WTC11 (cell line): ENCODE measurements around the gene KRTCAP2. TPM values are rescaled to one million over a fixed set of nuclear protein-coding genes. Genes with fewer than 3 reads are reported as not detected.

ENCODE experiments used
- ATAC-seq: fragments of 200-7000 bp; cut with Tn5 transposase; 2 replicates; pipeline ENCODE4 v1.10.0; 2021; ENCODE audit warnings: mild to moderate bottlenecking, moderate library complexity
- CTCF ChIA-PET: fragments of 300-600 bp; sonication (Branson Sonifier 250); formaldehyde crosslinking; loops from one replicate; lab custom pipeline; 2021; ENCODE audit warnings: antibody characterized with exemption; lab: Charles Lee
- POLR2A ChIA-PET: fragments of 350-600 bp; sonication (Branson Sonifier 250); formaldehyde crosslinking; loops from one replicate; lab custom pipeline; 2021; ENCODE audit warnings: antibody characterized with exemption; lab: Charles Lee
- DNase-seq: peaks from one replicate; pipeline ENCODE4 v3.0.0; 2021; ENCODE audit warnings: low spot score
- H3K27ac Mint-ChIP-seq: 2 replicates; pipeline ENCODE4 v1.8.0; 2021; ENCODE audit warnings: mixed read lengths
- H3K27me3 Mint-ChIP-seq: 2 replicates; pipeline ENCODE4 v1.8.0; 2021; ENCODE audit warnings: low read depth, mild to moderate bottlenecking, moderate library complexity, mixed read lengths
- H3K36me3 Mint-ChIP-seq: 2 replicates; pipeline ENCODE4 v1.8.0; 2021; ENCODE audit warnings: mixed read lengths
- H3K4me1 Mint-ChIP-seq: 2 replicates; pipeline ENCODE4 v1.8.0; 2022; ENCODE audit warnings: mixed read lengths
- H3K4me3 Mint-ChIP-seq: 2 replicates; pipeline ENCODE4 v1.8.0; 2021; ENCODE audit warnings: mild to moderate bottlenecking, moderate library complexity, mixed read lengths
- H3K9me3 Mint-ChIP-seq: 2 replicates; pipeline ENCODE4 v1.8.0; 2021; ENCODE audit warnings: mixed read lengths
- AFF4 ChIP-seq: sonication (generic); formaldehyde crosslinking; IDR thresholded peaks from 2 replicates; pipeline ENCODE4 v1.8.1; 2023; ENCODE audit warnings: mild to moderate bottlenecking, missing genetic modification reagents, borderline replicate concordance
- AR ChIP-seq: fragments of 250-450 bp; sonication (Bioruptor Pico); IDR thresholded peaks from 2 replicates; pipeline ENCODE4 v1.9.0; 2021; ENCODE audit warnings: mild to moderate bottlenecking
- ATF3 ChIP-seq: sonication (generic); formaldehyde crosslinking; conservative IDR thresholded peaks from 2 replicates; pipeline ENCODE4 v1.8.1; 2022; ENCODE audit warnings: mild to moderate bottlenecking, missing genetic modification reagents
- CBFB ChIP-seq: sonication (generic); formaldehyde crosslinking; IDR thresholded peaks from 2 replicates; pipeline ENCODE4 v1.8.1; 2022; ENCODE audit warnings: mild to moderate bottlenecking, low read depth, missing genetic modification reagents
- CREB1 ChIP-seq: sonication (generic); formaldehyde crosslinking; IDR thresholded peaks from 2 replicates; pipeline ENCODE4 v1.8.0; 2023; ENCODE audit warnings: mild to moderate bottlenecking, missing genetic modification reagents
- EMX1 ChIP-seq: fragments of 250-450 bp; sonication (Bioruptor Pico); IDR thresholded peaks from 2 replicates; pipeline ENCODE4 v1.8.0; 2021; ENCODE audit warnings: mild to moderate bottlenecking
- ETV6 ChIP-seq: sonication (generic); formaldehyde crosslinking; IDR thresholded peaks from 2 replicates; pipeline ENCODE4 v1.8.1; 2022; ENCODE audit warnings: mild to moderate bottlenecking, missing genetic modification reagents
- FOXK1 ChIP-seq: sonication (generic); formaldehyde crosslinking; IDR thresholded peaks from 2 replicates; pipeline ENCODE4 v1.8.0; 2022; ENCODE audit warnings: mild to moderate bottlenecking, moderate library complexity, missing genetic modification reagents
- FOXP1 ChIP-seq: sonication (generic); formaldehyde crosslinking; IDR thresholded peaks from 2 replicates; pipeline ENCODE4 v1.8.0; 2022; ENCODE audit warnings: missing genetic modification reagents, mild to moderate bottlenecking, moderate library complexity, borderline replicate concordance
- GABPB1 ChIP-seq: sonication (generic); formaldehyde crosslinking; IDR thresholded peaks from 2 replicates; pipeline ENCODE4 v1.8.1; 2023; ENCODE audit warnings: mild to moderate bottlenecking, missing genetic modification reagents
- GRHL2 ChIP-seq: fragments of 250-450 bp; sonication (Bioruptor Pico); IDR thresholded peaks from 2 replicates; pipeline ENCODE4 v1.8.0; 2022; ENCODE audit warnings: mild to moderate bottlenecking, moderate library complexity; ENCODE audit not compliant: insufficient replicate concordance, severe bottlenecking
- IRF1 ChIP-seq: sonication (generic); formaldehyde crosslinking; IDR thresholded peaks from 2 replicates; pipeline ENCODE4 v1.8.0; 2023; ENCODE audit warnings: missing genetic modification reagents
- IRF2 ChIP-seq: sonication (generic); formaldehyde crosslinking; IDR thresholded peaks from 2 replicates; pipeline ENCODE4 v1.8.0; 2022; ENCODE audit warnings: low read depth, missing genetic modification reagents, borderline replicate concordance
- KAT7 ChIP-seq: sonication (generic); formaldehyde crosslinking; IDR thresholded peaks from 2 replicates; pipeline ENCODE4 v1.8.1; 2023; ENCODE audit warnings: missing genetic modification reagents, mild to moderate bottlenecking, borderline replicate concordance
- MXD4 ChIP-seq: fragments of 250-450 bp; sonication (Bioruptor Pico); IDR thresholded peaks from 2 replicates; pipeline ENCODE4 v1.8.0; 2021; ENCODE audit warnings: mild to moderate bottlenecking, moderate library complexity, borderline replicate concordance
- MYBL2 ChIP-seq: sonication (generic); formaldehyde crosslinking; IDR thresholded peaks from 2 replicates; pipeline ENCODE4 v1.8.1; 2023; ENCODE audit warnings: mild to moderate bottlenecking, moderate library complexity, missing genetic modification reagents
- NR2C2 ChIP-seq: sonication (generic); formaldehyde crosslinking; IDR thresholded peaks from 2 replicates; pipeline ENCODE4 v1.8.0; 2022; ENCODE audit warnings: mild to moderate bottlenecking, missing genetic modification reagents
- SP1 ChIP-seq: sonication (generic); formaldehyde crosslinking; conservative IDR thresholded peaks from 2 replicates; pipeline ENCODE4 v1.8.1; 2022; ENCODE audit warnings: missing genetic modification reagents
- TEAD4 ChIP-seq: sonication (generic); formaldehyde crosslinking; IDR thresholded peaks from 2 replicates; pipeline ENCODE4 v1.8.0; 2022; ENCODE audit warnings: mild to moderate bottlenecking, missing genetic modification reagents
- TP53 ChIP-seq: sonication (generic); formaldehyde crosslinking; IDR thresholded peaks from 2 replicates; pipeline ENCODE4 v1.8.1; 2023; ENCODE audit warnings: mild to moderate bottlenecking, missing genetic modification reagents
- USF2 ChIP-seq: sonication (generic); formaldehyde crosslinking; IDR thresholded peaks from 2 replicates; pipeline ENCODE4 v1.8.1; 2023; ENCODE audit warnings: mild to moderate bottlenecking, missing genetic modification reagents, moderate library complexity
- ZNF232 ChIP-seq: sonication (generic); formaldehyde crosslinking; IDR thresholded peaks from 2 replicates; pipeline ENCODE4 v1.8.0; 2022; ENCODE audit warnings: mild to moderate bottlenecking, missing genetic modification reagents
- ZNF512 ChIP-seq: sonication (generic); formaldehyde crosslinking; IDR thresholded peaks from 2 replicates; pipeline ENCODE4 v1.8.1; 2022; ENCODE audit warnings: missing genetic modification reagents, borderline replicate concordance
- total RNA-seq: library from RNA; stranded (reverse); gene quantifications from 3 replicates; pipeline ENCODE4 v1.2.3, GENCODE V29; 2021

Gene KRTCAP2
- total RNA-seq, 1 experiment from 2014 or later = 104 TPM

GRCh38 chr1:155183775-155184221, 10.7 kb upstream of the KRTCAP2 start (continued):
- TF ChIP-seq TP53 (no peak), KAT7 (CRISPR knock-in tag) (no peak), FOXK1 (CRISPR knock-in tag) (no peak), SP1 (no peak), FOXP1 (CRISPR knock-in tag) (no peak), GRHL2 (no peak), NR2C2 (no peak)

- no peak for ATAC-seq
- H3K9me3 Mint-ChIP-seq = no peaks in the 10 kb centered on the region
- POLR2A ChIA-PET = no interaction called here
- TF ChIP-seq ZNF232 (CRISPR knock-in tag) = no peak
- TF ChIP-seq ETV6 (CRISPR knock-in tag) = no peak
- CTCF ChIA-PET = interaction anchor here (1.0 to 2.6 kb wide), 2 partner anchors 9 to 12 kb away, joined by 6 to 12 read pairs; partner anchors contain the start of gene KRTCAP2
- H3K4me3 Mint-ChIP-seq = no peak overlapping the region
- DNase-seq = no peak
- H3K4me1 Mint-ChIP-seq = peaks cover 18% of the 10 kb centered on the region
- no peaks in the 10 kb centered on the region for H3K27me3 Mint-ChIP-seq
- peaks cover 33% of the 10 kb centered on the region for H3K36me3 Mint-ChIP-seq
- no peak overlapping the region for H3K27ac Mint-ChIP-seq
Measured at GRCh38 chr1:155182052-155182550, 9.0 kb upstream of the KRTCAP2 start.

GRCh38 chr1:155181371-155182051, 8.4 kb upstream of the KRTCAP2 start:
- no peaks in the 10 kb centered on the region for H3K9me3 Mint-ChIP-seq
- no peak overlapping the region for H3K27ac Mint-ChIP-seq
- ChIA-PET CTCF (interaction anchor here (2.6 kb wide), 1 partner anchor 12 kb away, joined by 12 read pairs; no protein-coding TSS in a partner anchor), POLR2A (no interaction called here)
- H3K4me3 Mint-ChIP-seq = no peak overlapping the region
- ATAC-seq (no peak), DNase-seq (no peak)
- H3K4me1 Mint-ChIP-seq = peaks cover 16% of the 10 kb centered on the region
- H3K27me3 Mint-ChIP-seq = no peaks in the 10 kb centered on the region
- H3K36me3 Mint-ChIP-seq = peaks cover 37% of the 10 kb centered on the region
- TF ChIP-seq ATF3 (CRISPR knock-in tag) (no peak), USF2 (CRISPR knock-in tag) (no peak), MXD4 (CRISPR knock-in tag) (no peak), AR (CRISPR knock-in tag) (no peak), NR2C2 (no peak), TEAD4 (no peak), GABPB1 (CRISPR knock-in tag) (no peak), AFF4 (no peak), EMX1 (no peak), MYBL2 (CRISPR knock-in tag) (no peak), ZNF512 (CRISPR knock-in tag) (no peak), CBFB (CRISPR knock-in tag) (no peak), CREB1 (CRISPR knock-in tag) (no peak), IRF2 (CRISPR knock-in tag) (no peak), TP53 (no peak), IRF1 (no peak)
